Effector memory CD8-positive, alpha-beta T cell (primary cell): ENCODE measurements around the gene MLC1.

Experiments
- ATAC-seq: fragments of 150-1000 bp; cut with Tn5 transposase; replicated peaks from 2 replicates; pipeline ENCODE4 v1.10.0; 2021; ENCODE audit warnings: mild to moderate bottlenecking, moderate library complexity
- DNase-seq, 3 experiments: peaks; one replicate each; pipeline ENCODE4 v3.0.0; 2021
- H3K27ac Mint-ChIP-seq, 2 donors: one replicate each; pipeline ENCODE4 v1.8.0; 2022; ENCODE audit warnings: mild to moderate bottlenecking in 2 of 2, mixed read lengths in 2 of 2, moderate library complexity in 2 of 2
- H3K27me3 Mint-ChIP-seq, 2 donors: one replicate each; pipeline ENCODE4 v1.8.0; 2022; ENCODE audit warnings: mixed read lengths in 2 of 2
- H3K36me3 Mint-ChIP-seq: one replicate; pipeline ENCODE4 v1.8.0; 2022; ENCODE audit warnings: mild to moderate bottlenecking, moderate library complexity, mixed read lengths; ENCODE audit not compliant: insufficient read depth
- H3K4me1 Mint-ChIP-seq, 2 donors: one replicate each; pipeline ENCODE4 v1.8.0; 2022; ENCODE audit warnings: low read depth in 2 of 2, mixed read lengths in 2 of 2
- H3K4me3 Mint-ChIP-seq, 2 donors: one replicate each; pipeline ENCODE4 v1.8.0; 2022; ENCODE audit warnings: mild to moderate bottlenecking in 2 of 2, mixed read lengths in 2 of 2, moderate library complexity in 2 of 2
- H3K9me3 Mint-ChIP-seq, 2 donors: one replicate each; pipeline ENCODE4 v1.8.0; 2022; ENCODE audit warnings: mixed read lengths in 2 of 2

MLC1 gene

GRCh38 chr22:50063589-50064393 lies 21.4 kb downstream of the MLC1 start:
- H3K27ac Mint-ChIP-seq = no peak overlapping the region
- peaks cover 11 to 31% of the 10 kb centered on the region in 2 donors for H3K27me3 Mint-ChIP-seq
- H3K36me3 Mint-ChIP-seq = no peaks in the 10 kb centered on the region
- no peak overlapping the region for H3K4me3 Mint-ChIP-seq
- ATAC-seq = no peak
- DNase-seq = no peak
- H3K4me1 Mint-ChIP-seq = no peaks in the 10 kb centered on the region
- no peaks in the 10 kb centered on the region for H3K9me3 Mint-ChIP-seq

GRCh38 chr22:50062509-50063135 lies 22.6 kb downstream of the MLC1 start:
- ATAC-seq (no peak), DNase-seq (no peak)
- Mint-ChIP-seq H3K9me3 (no peaks in the 10 kb centered on the region), H3K27ac (no peak overlapping the region), H3K4me1 (no peaks in the 10 kb centered on the region), H3K4me3 (no peak overlapping the region), H3K27me3 (peaks cover 14 to 32% of the 10 kb centered on the region in 2 donors), H3K36me3 (no peaks in the 10 kb centered on the region)

DNA sequence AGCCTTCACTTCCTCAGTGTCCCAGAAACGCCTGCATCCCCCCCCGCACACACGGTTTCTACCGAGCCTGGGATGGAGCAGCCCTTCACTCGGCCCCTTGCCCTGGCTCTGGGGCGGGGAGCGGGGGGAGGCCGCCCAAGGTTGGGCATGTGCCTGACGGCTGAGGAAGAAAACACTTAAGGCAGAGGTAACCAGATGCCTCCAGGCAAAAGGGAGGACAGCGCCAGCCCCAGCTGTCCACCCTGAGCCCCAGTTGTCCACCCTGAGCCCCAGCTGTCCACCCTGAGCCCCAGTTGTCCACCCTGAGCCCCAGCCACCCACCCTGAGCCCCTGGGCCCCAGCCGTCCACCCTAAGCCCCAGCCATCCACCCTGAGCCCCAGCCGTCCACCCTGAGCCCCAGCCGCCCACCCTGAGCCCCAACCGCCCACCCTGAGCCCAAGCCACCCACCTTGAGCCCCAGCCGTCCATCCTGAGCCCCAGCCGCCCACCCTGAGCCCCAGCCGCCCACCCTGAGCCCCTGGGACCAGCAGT lies 23.3 kb downstream of the MLC1 start:
- H3K27ac Mint-ChIP-seq = no peak overlapping the region
- H3K27me3 Mint-ChIP-seq = peaks cover 21 to 36% of the 10 kb centered on the region in 2 donors
- no peaks in the 10 kb centered on the region for H3K9me3 Mint-ChIP-seq
- H3K4me1 Mint-ChIP-seq = no peaks in the 10 kb centered on the region
- no peaks in the 10 kb centered on the region for H3K36me3 Mint-ChIP-seq
- ATAC-seq = no peak
- H3K4me3 Mint-ChIP-seq = no peak overlapping the region
- DNase-seq = no peak

- Mint-ChIP-seq H3K9me3 (no peaks in the 10 kb centered on the region), H3K27ac (no peak overlapping the region), H3K27me3 (peaks cover 25 to 42% of the 10 kb centered on the region in 2 donors), H3K4me3 (no peak overlapping the region), H3K36me3 (no peaks in the 10 kb centered on the region), H3K4me1 (no peaks in the 10 kb centered on the region)
- DNase-seq = no peak
- no peak for ATAC-seq
Observed at GRCh38 chr22:50061141-50061823, 23.9 kb downstream of the MLC1 start.

DNA sequence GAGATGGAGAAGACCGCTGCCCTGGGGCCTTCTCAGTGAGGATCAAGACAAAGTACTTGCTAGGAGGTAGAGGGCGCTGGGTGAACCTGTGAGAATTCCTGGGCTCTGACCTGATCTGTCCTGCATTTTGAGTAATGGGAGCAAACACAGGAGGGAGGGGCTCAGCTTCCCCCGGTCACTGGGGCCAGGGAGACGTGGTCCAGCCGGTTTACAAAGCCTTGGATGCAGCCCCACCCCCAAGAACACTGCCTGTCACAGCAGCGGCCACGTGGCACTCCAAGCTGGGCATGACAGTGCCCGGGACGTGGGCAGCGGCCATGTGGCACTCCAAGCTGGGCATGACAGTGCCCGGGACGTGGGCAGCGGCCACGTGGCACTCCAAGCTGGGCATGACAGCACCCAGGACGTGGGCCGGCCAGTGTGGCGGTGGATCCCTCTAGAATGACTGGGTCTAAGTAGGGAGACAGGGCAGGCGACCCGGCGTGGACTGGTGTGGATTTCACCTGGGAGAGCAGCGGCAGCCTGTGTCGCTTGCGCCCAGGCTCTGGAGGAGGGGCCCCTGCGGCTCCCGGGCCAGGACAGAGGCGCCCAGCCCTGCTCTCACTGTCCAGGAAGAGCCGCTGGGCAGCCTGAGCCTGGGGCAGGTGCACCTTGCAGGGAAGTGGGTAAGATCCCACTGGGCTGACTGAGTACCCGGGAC lies 24.6 kb downstream of the MLC1 start:
- Mint-ChIP-seq H3K9me3 (no peaks in the 10 kb centered on the region), H3K27ac (no peak overlapping the region), H3K27me3 (peaks cover 25 to 49% of the 10 kb centered on the region in 2 donors), H3K36me3 (no peaks in the 10 kb centered on the region), H3K4me1 (no peaks in the 10 kb centered on the region), H3K4me3 (no peak overlapping the region)
- no peak for ATAC-seq
- no peak for DNase-seq

DNA sequence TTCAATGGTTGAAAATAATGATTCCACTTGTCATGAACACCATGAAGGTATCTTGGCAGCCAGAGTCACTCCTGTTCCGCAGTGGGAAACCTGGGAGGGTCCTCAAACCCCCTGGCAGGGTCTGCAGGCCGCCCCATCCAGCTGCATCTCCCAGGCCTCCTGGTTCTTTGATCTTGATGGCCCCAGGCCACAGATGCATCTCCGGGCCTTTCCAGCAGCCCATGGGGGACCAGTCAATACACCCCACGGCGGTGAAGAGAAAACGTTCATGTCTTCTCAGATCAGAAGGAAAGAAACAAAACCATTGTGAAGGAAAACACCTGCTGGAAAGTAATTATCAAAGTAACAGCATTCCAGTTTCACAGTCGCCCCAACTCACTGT lies 25.4 kb downstream of the MLC1 start:
- H3K27ac Mint-ChIP-seq = no peak overlapping the region
- ATAC-seq = no peak
- peak overlapping the region in 1 of 2 donors; percentile 15 for H3K4me3 Mint-ChIP-seq
- H3K4me1 Mint-ChIP-seq = no peaks in the 10 kb centered on the region
- DNase-seq = no peak
- no peaks in the 10 kb centered on the region for H3K36me3 Mint-ChIP-seq
- peaks cover 31 to 56% of the 10 kb centered on the region in 2 donors for H3K27me3 Mint-ChIP-seq
- H3K9me3 Mint-ChIP-seq = no peaks in the 10 kb centered on the region

GRCh38 chr22:50058906-50059880 lies 26.0 kb downstream of the MLC1 start:
- Mint-ChIP-seq H3K4me1 (no peaks in the 10 kb centered on the region), H3K4me3 (peak overlapping the region in 1 of 2 donors; percentile 15)

GRCh38 chr22:50058061-50058905 lies 26.9 kb downstream of the MLC1 start, which contains the start of gene TTLL8:
TSS of gene TTLL8 (minus strand) at chr22:50058298.
- H3K36me3 Mint-ChIP-seq = no peaks in the 10 kb centered on the region
- peaks cover 32 to 71% of the 10 kb centered on the region in 2 donors for H3K27me3 Mint-ChIP-seq
- H3K9me3 Mint-ChIP-seq = no peaks in the 10 kb centered on the region
- no peaks in the 10 kb centered on the region for H3K4me1 Mint-ChIP-seq
- H3K27ac Mint-ChIP-seq = no peak within 1 kb of the TSS
- DNase-seq (no peak), ATAC-seq (no peak)
- H3K4me3 Mint-ChIP-seq = peak within 1 kb of the TSS in 1 of 2 donors; percentile 27

More at GRCh38 chr22:50058906-50059880, 26.0 kb downstream of the MLC1 start:
- Mint-ChIP-seq H3K9me3 (no peaks in the 10 kb centered on the region), H3K27me3 (peaks cover 32 to 63% of the 10 kb centered on the region in 2 donors), H3K36me3 (no peaks in the 10 kb centered on the region), H3K27ac (no peak overlapping the region)
- ATAC-seq = no peak
- DNase-seq = no peak

DNA sequence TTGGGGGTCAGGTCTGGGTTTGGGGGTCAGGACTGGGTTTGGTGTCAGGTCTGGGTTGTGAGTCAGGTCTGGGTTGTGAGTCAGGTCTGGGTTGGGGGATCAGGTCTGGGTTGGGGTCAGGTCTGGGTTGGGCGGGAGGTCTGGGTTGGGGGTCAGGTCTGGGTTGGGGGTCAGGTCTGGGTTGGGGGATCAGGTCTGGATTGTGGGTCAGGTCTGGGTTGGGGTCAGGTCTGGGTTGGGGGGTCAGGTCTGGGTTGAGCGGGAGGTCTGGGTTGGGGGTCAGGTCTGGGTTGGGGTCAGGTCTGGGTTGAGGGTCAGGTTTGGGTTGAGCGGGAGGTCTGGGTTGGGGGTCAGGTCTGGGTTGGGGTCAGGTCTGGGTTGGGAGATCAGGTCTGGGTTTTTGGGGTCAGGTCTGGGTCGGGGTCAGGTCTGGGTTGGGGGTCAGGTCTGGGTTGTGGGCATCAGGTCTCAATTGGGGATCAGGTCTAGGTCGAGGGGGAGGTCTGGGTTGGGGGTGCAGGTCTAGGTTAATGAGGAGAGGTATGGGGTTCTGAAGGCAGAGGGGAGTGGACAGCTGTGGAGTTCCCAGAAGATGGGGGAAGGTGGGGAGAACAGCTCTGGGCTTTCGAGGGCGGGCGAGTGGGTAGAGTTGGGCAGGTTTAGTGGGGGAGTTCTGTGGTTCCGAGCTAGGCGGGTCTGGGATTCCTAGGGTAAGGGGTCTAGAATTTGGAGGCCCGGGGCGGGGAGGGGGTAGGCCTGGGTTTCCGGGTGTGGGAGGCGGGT lies 27.8 kb downstream of the MLC1 start:
- H3K4me1 Mint-ChIP-seq = no peaks in the 10 kb centered on the region
- H3K36me3 Mint-ChIP-seq = no peaks in the 10 kb centered on the region
- peak overlapping the region in 1 of 2 donors; percentile 27 for H3K4me3 Mint-ChIP-seq
- no peak for ATAC-seq
- no peak for DNase-seq
- peaks cover 33 to 71% of the 10 kb centered on the region in 2 donors for H3K27me3 Mint-ChIP-seq
- H3K9me3 Mint-ChIP-seq = no peaks in the 10 kb centered on the region
- no peak overlapping the region for H3K27ac Mint-ChIP-seq

- H3K4me1 Mint-ChIP-seq = no peaks in the 10 kb centered on the region
- ATAC-seq (no peak), DNase-seq (no peak)
- H3K27me3 Mint-ChIP-seq = peaks cover 44 to 74% of the 10 kb centered on the region in 2 donors
- H3K36me3 Mint-ChIP-seq = no peaks in the 10 kb centered on the region
- no peaks in the 10 kb centered on the region for H3K9me3 Mint-ChIP-seq
- H3K4me3 Mint-ChIP-seq = no peak overlapping the region
- no peak overlapping the region for H3K27ac Mint-ChIP-seq
Observed at GRCh38 chr22:50056214-50056972, 28.8 kb downstream of the MLC1 start.
